Esophagus muscularis mucosa (tissue), 4 donors: ENCODE measurements around the gene IFNW1. TPM values are rescaled to one million over a fixed set of nuclear protein-coding genes. Genes with fewer than 3 reads are reported as not detected.
"Not testable (repeated sequence)": the region's sequence is repeated elsewhere in the genome, so short reads cannot be mapped to it uniquely, and the experiment has no call there.

Source experiments
- DNase-seq: peaks from one replicate; pipeline ENCODE4 v3.0.0-alpha.2; 2017; ENCODE audit errors: extremely low spot score
- H3K27ac ChIP-seq, 4 donors: fragments of 200-600 bp; sonication (generic); replicated peaks in 1 of 4; 1 replicate in 3 of 4; 2 replicates in 1 of 4; pipeline ENCODE4 v1.5.1; 2016 to 2019; ENCODE audit warnings: mild to moderate bottlenecking in 1 of 4
- H3K27me3 ChIP-seq, 4 donors: fragments of 200-600 bp; sonication (generic); one replicate each; pipeline versions ENCODE4 v1.5.1 to v1.6.0; 2016 to 2019
- H3K36me3 ChIP-seq, 4 donors: fragments of 200-600 bp; sonication (generic); one replicate each; pipeline ENCODE4 v1.5.1; 2016 to 2019
- H3K4me1 ChIP-seq, 4 donors: fragments of 200-600 bp; sonication (generic); one replicate each; pipeline ENCODE4 v1.5.1; 2016 to 2019
- H3K4me3 ChIP-seq, 4 donors: fragments of 200-600 bp; sonication (generic); 1 replicate in 2 of 4; 2 replicates in 2 of 4; pipeline ENCODE4 v1.5.1; 2016 to 2019; ENCODE audit warnings: mild to moderate bottlenecking in 4 of 4, moderate library complexity in 1 of 4
- H3K9me3 ChIP-seq, 4 donors: fragments of 200-600 bp; sonication (generic); 1 replicate in 3 of 4; 2 replicates in 1 of 4; pipeline ENCODE4 v1.5.1; 2016 to 2019
- CTCF ChIP-seq, 3 experiments: fragments of 200-600 bp in 2 of 3; fragments of 450-650 bp in 1 of 3; sonication (generic) in 2 of 3; IDR thresholded peaks; one replicate each; pipeline ENCODE4 v1.5.1; 2017 to 2019; ENCODE audit warnings: antibody characterized with exemption in 3 of 3, mild to moderate bottlenecking in 2 of 3, moderate library complexity in 1 of 3
- EP300 ChIP-seq: sonication (generic); formaldehyde crosslinking; IDR thresholded peaks from one replicate; pipeline ENCODE4 v1.6.1; 2017; ENCODE audit warnings: antibody characterized with exemption
- POLR2A ChIP-seq: fragments of 450-650 bp; IDR thresholded peaks from one replicate; pipeline ENCODE4 v1.6.1; 2017; ENCODE audit warnings: antibody characterized with exemption, moderate library complexity, mild to moderate bottlenecking, low read depth
- POLR2AphosphoS5 ChIP-seq, 2 donors: sonication (generic); formaldehyde crosslinking; IDR thresholded peaks; one replicate each; pipeline ENCODE4 v1.6.1; 2017; ENCODE audit warnings: antibody characterized with exemption in 2 of 2
- WGBS: methylation state at CpG from one replicate; pipeline ENCODE4 v1.1.5; 2018; 5-methylcytosine and 5-hydroxymethylcytosine counted together
- intact Hi-C: fragments of 100-400 bp; cut with DNase I; formaldehyde crosslinking; loops from one replicate; pipeline ENCODE4 v1.15.1; 2023
- total RNA-seq, 4 donors: library from RNA; depleted of rRNA; stranded (reverse); fragments of >200 nt; gene quantifications; one replicate each; pipeline versions ENCODE4 v1.1.0 to v1.2.1, GENCODE V29; 2016

Gene IFNW1
- total RNA-seq, 4 donors from 2014 or later = not detected

- no peak overlapping the region for H3K27ac ChIP-seq
- intact Hi-C loops = no loop called here
- no peak for TF ChIP-seq EP300
- no peak for TF ChIP-seq CTCF (IDR thresholded peaks at IDR 0.05)
- no peak for TF ChIP-seq POLR2A
- TF ChIP-seq POLR2AphosphoS5 (IDR thresholded peaks at IDR 0.05) = no peak
- H3K27me3 ChIP-seq = no peaks in the 10 kb centered on the region
- DNase-seq = no peak
- no peaks in the 10 kb centered on the region for H3K36me3 ChIP-seq
- H3K9me3 ChIP-seq = no peaks in the 10 kb centered on the region
- 86% methylated on average over 1 of the region's 1 CpG for WGBS
- H3K4me1 ChIP-seq = no peaks in the 10 kb centered on the region
- H3K4me3 ChIP-seq = no peak overlapping the region
Measured at GRCh38 chr9:21171351-21171750, 29.7 kb upstream of the IFNW1 start.

- WGBS = 82% methylated on average over 2 of the region's 2 CpGs
- DNase-seq, H3K27ac ChIP-seq, H3K36me3 ChIP-seq, H3K27me3 ChIP-seq, H3K4me1 ChIP-seq, intact Hi-C loops, H3K4me3 ChIP-seq, H3K9me3 ChIP-seq: not testable (repeated sequence)
Measured at GRCh38 chr9:21166560-21166959, 24.9 kb upstream of the IFNW1 start, which contains the start of gene IFNA21. IFNA21 (minus strand) TSS chr9:21166660; CDS start chr9:21166612, 48 bp downstream.

GRCh38 chr9:21165516-21165915 lies 23.9 kb upstream of the IFNW1 start:
- Histone ChIP-seq H3K27me3 (no peaks in the 10 kb centered on the region), H3K27ac (no peak overlapping the region), H3K9me3 (peaks cover 0 to 3% (median 0%) of the 10 kb centered on the region in 4 donors), H3K4me3 (no peak overlapping the region), H3K36me3 (no peaks in the 10 kb centered on the region), H3K4me1 (no peaks in the 10 kb centered on the region)
- DNase-seq = no peak
- TF ChIP-seq CTCF (IDR thresholded peaks at IDR 0.05) (no peak), EP300 (no peak), POLR2A (no peak)
- 92% methylated on average over 1 of the region's 1 CpG for WGBS
- intact Hi-C loops = no loop called here

- Histone ChIP-seq H3K27ac (no peak overlapping the region), H3K36me3 (no peaks in the 10 kb centered on the region), H3K4me3 (no peak overlapping the region), H3K9me3 (peaks cover 0 to 3% (median 0%) of the 10 kb centered on the region in 4 donors), H3K27me3 (no peaks in the 10 kb centered on the region), H3K4me1 (no peaks in the 10 kb centered on the region)
- DNase-seq = no peak
- intact Hi-C loops = no loop called here
- WGBS = 0% methylated on average over 1 of the region's 1 CpG
- no peak for TF ChIP-seq EP300
- TF ChIP-seq POLR2AphosphoS5 (IDR thresholded peaks at IDR 0.05) = no peak
- no peak for TF ChIP-seq POLR2A
- no peak for TF ChIP-seq CTCF (IDR thresholded peaks at IDR 0.05)
Measured at GRCh38 chr9:21160178-21160577, 18.5 kb upstream of the IFNW1 start.

- intact Hi-C loops = no loop called here
- H3K27ac ChIP-seq = no peak overlapping the region
- H3K9me3 ChIP-seq = no peaks in the 10 kb centered on the region
- H3K4me3 ChIP-seq = no peak overlapping the region
- 68% methylated on average over 2 of the region's 2 CpGs for WGBS
- H3K4me1 ChIP-seq = peaks cover 0 to 7% (median 4%) of the 10 kb centered on the region in 4 donors
- no peaks in the 10 kb centered on the region for H3K36me3 ChIP-seq
- no peak for DNase-seq
- H3K27me3 ChIP-seq = no peaks in the 10 kb centered on the region
- TF ChIP-seq POLR2AphosphoS5 (IDR thresholded peaks at IDR 0.05) = no peak
- no peak for TF ChIP-seq EP300
- TF ChIP-seq CTCF (IDR thresholded peaks at IDR 0.05) = no peak
- TF ChIP-seq POLR2A = no peak
Measured at GRCh38 chr9:21155501-21155900, 13.9 kb upstream of the IFNW1 start.
